Upper lobe of left lung (tissue), 6 donors: ENCODE data around the gene CD8B2. TPM values are rescaled to one million over a fixed set of nuclear protein-coding genes. Genes with fewer than 3 reads are reported as not detected.
A peak's percentile ranks its signal among the peaks of the same experiment; 100 is the strongest.
"Not testable (repeated sequence)": the region's sequence is repeated elsewhere in the genome, so short reads cannot be mapped to it uniquely, and the experiment has no call there.

Experiments used
- ATAC-seq, 2 donors: fragments of 200-7000 bp; cut with Tn5 transposase; one replicate each; pipeline ENCODE4 v1.9.1; 2022; ENCODE audit warnings: mild to moderate bottlenecking in 2 of 2, moderate library complexity in 2 of 2; ENCODE audit not compliant: low FRiP score in 2 of 2
- DNase-seq, 2 donors: peaks; one replicate each; pipeline ENCODE4 v3.0.0-alpha.2; 2019 to 2020
- H3K27ac ChIP-seq, 4 donors: fragments of 200-600 bp; sonication (generic); one replicate each; pipeline ENCODE4 v1.5.1; 2016 to 2019
- H3K27me3 ChIP-seq, 4 donors: fragments of 200-600 bp; sonication (generic); one replicate each; pipeline ENCODE4 v1.5.1; 2017 to 2019
- H3K36me3 ChIP-seq, 4 donors: fragments of 200-600 bp; sonication (generic); one replicate each; pipeline ENCODE4 v1.5.1; 2016 to 2019
- H3K4me1 ChIP-seq, 4 donors: fragments of 200-600 bp; sonication (generic); one replicate each; pipeline ENCODE4 v1.5.1; 2018 to 2019
- H3K4me3 ChIP-seq, 4 donors: fragments of 200-600 bp; sonication (generic); one replicate each; pipeline ENCODE4 v1.5.1; 2017 to 2019; ENCODE audit warnings: mild to moderate bottlenecking in 2 of 4, moderate library complexity in 1 of 4
- H3K9me3 ChIP-seq, 4 donors: fragments of 200-600 bp; sonication (generic); one replicate each; pipeline ENCODE4 v1.5.1; 2018 to 2019
- EP300 ChIP-seq, 4 donors: sonication (generic); formaldehyde crosslinking; IDR thresholded peaks; one replicate each; pipeline ENCODE4 v1.5.1; 2017; ENCODE audit warnings: antibody characterized with exemption in 4 of 4, control low read depth in 2 of 4
- POLR2AphosphoS5 ChIP-seq, 2 donors: sonication (generic); formaldehyde crosslinking; IDR thresholded peaks; one replicate each; pipeline ENCODE4 v1.5.1; 2017; ENCODE audit warnings: antibody characterized with exemption in 2 of 2
- WGBS, 2 donors: methylation state at CpG; one replicate each; pipeline ENCODE4 v1.1.5; 2017 to 2018; 5-methylcytosine and 5-hydroxymethylcytosine counted together
- total RNA-seq, 6 donors: library from RNA; depleted of rRNA in 4 of 6; stranded (reverse); fragments of >200 nt in 4 of 6; gene quantifications; one replicate each; pipeline versions ENCODE4 v1.1.0 to v1.2.1, GENCODE V29; 2016 to 2021
- donor health status: DM: no; HTN: no; CAD: no; lungs with moderate emphysema.
- donor health status: DM: no; HTN: yes; CAD: no; lungs with severe emphysema.

CD8B2 gene
- total RNA-seq, 6 donors from 2014 or later, result 0.30 TPM; not detected in 5

DNA sequence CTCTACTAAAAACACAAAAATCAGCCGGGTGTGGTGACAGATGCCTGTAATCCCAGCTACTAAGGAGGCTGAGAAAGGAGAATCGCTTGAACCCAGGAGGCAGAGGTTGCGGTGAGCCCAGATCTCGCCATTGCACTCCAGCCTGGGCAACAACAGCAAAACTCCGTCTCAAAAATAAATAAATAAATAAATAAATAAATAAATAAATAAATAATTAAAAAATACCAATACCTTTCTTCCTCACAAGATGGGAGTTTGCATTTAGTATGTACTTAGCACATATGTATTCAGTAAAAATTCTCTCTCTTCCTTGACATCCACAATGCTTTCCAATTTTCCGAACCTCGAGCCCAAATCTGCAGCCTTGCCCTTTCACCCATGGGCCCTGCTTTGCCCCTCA lies 13.2 kb downstream of the CD8B2 start:
- H3K27me3 ChIP-seq, H3K9me3 ChIP-seq, DNase-seq, H3K4me3 ChIP-seq, ATAC-seq, H3K36me3 ChIP-seq, H3K4me1 ChIP-seq, H3K27ac ChIP-seq: not testable (repeated sequence)
- WGBS, 2 donors, result 87% methylated on average over 6 of the region's 7 CpGs

GRCh38 chr2:106502351-106502750 lies 15.2 kb downstream of the CD8B2 start:
- H3K27me3 ChIP-seq, ATAC-seq, H3K36me3 ChIP-seq, H3K27ac ChIP-seq, H3K9me3 ChIP-seq, H3K4me1 ChIP-seq, H3K4me3 ChIP-seq: not testable (repeated sequence)
- DNase-seq, result peak in 1 of 2 donors; percentile 13
- 90 to 91% methylated on average over 5 to 8 of the region's 8 CpGs for WGBS, 2 donors

GRCh38 chr2:106504192-106504591 lies 17.0 kb downstream of the CD8B2 start:
- 91 to 93% methylated on average over 5 to 6 of the region's 11 CpGs for WGBS, 2 donors
- H3K4me3 ChIP-seq, H3K27ac ChIP-seq, H3K9me3 ChIP-seq, H3K27me3 ChIP-seq, H3K4me1 ChIP-seq, H3K36me3 ChIP-seq: not testable (repeated sequence)
- DNase-seq (peak in 1 of 2 donors; percentile 26), ATAC-seq (peak in 1 of 2 donors; percentile 7)

DNA sequence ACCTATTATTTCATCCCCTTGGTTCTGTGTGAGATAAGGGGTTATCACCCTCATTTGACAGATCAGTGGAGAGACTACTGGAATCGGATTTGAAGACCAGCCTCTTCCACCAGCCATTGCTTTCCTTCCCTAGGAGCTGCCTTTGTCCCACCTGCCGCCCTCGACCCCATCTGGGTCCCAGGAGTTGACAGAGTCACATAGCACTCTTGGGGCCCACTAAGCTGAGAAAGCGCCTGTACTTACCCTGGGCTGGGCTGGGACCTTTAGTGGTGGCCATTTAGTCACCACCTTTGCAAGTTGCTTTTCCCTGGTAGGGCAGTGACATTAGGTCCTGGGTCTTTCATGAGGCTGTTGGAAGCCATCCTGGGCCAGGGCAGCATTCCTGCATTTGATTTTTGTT lies 17.6 kb downstream of the CD8B2 start:
- H3K27me3 ChIP-seq, H3K9me3 ChIP-seq, ATAC-seq, H3K4me3 ChIP-seq, DNase-seq, H3K27ac ChIP-seq, H3K4me1 ChIP-seq, H3K36me3 ChIP-seq: not testable (repeated sequence)
- WGBS, 2 donors, result 90% methylated on average over 4 of the region's 4 CpGs

DNA sequence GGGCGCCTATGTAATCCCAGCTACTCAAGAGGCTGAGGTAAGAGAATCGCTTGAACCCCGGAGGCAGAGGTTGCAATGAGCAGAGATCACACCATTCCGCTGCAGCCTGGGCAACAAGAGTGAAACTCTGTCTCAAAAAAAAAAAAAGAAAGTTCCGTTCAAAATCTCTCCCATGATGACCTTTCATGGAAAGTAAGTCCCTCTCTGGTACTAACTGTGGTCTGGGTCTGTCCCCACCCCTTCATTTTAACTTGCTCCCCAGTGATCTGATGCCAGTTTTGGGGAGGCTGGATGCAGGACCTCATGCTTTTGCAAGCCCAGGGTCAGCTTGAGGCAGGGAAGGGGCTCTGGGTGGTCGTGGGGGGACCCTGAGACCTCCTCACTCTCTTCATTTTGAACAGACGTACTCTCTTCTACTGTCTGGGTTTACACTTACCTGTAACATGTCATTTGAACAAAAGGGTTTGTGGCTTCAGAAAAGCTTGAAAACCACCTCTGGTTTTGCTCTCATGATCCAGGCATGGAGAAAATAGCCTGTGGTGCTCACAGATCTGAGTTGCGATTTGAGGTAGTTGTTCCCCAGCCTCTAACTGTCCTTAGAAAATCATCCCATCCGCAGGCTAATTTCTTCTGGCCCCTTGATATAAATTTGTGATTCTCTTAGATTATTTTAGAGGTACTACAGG lies 19.0 kb downstream of the CD8B2 start:
- H3K4me1 ChIP-seq, H3K9me3 ChIP-seq, H3K27me3 ChIP-seq, H3K36me3 ChIP-seq, H3K4me3 ChIP-seq, ATAC-seq, H3K27ac ChIP-seq, DNase-seq: not testable (repeated sequence)
- WGBS, 2 donors, result 73 to 76% methylated on average over 7 of the region's 9 CpGs

DNA sequence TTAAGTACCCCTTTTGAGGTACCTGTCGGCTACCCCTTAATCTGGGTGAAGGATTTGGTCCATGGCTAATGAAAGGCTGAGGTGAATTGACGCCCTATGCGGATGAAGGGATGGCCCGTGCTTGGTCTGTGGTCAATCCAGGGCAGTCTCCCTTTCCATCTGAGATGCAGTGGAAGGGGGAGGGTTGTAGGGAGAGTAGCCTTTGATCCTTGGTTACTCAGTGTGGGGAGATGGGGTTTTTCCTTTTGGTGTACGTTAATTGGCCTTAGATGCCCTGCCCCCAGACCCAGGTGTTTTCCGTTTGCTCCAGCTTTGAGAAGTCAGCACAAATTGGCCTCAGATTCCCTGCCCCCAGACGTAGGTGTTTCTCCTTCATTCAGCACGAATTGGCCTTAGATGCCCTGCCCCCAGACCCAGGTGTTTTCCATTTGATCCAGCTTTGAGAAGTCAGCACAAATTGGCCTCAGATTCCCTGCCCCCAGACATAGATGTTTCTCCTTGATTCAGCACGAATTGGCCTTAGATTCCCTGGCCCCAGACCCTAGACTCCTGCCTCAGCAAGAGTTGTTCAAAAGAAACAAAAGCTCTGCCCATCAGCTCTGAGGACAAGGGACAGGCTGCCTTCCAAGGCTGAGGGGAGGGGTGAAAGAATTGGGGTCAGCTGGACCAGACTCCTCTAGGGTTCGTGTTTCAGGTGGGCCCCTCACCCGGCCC lies 21.7 kb downstream of the CD8B2 start:
- H3K27ac ChIP-seq, ATAC-seq, H3K4me1 ChIP-seq, H3K27me3 ChIP-seq, DNase-seq, H3K9me3 ChIP-seq, H3K36me3 ChIP-seq, H3K4me3 ChIP-seq: not testable (repeated sequence)
- 74 to 80% methylated on average over 8 to 9 of the region's 11 CpGs for WGBS, 2 donors

DNA sequence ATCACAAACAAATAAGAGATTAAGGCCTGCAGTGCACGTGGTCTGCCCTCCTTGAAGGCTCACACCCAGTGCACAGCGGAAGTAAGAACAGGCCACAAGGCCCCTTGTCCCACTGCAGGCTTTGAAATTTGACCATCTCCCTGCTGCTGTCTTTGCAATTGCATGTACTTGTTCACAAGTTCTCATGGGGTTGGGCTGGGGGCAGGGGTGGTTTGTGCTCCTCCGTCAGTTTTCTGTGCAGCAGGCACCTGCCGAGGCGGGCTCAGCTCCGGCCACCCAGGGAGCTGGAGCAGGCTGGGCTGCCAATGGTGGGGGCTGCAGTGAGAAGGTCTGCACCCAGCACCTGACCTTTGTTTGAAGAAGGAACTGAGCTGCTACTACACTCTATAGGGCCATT lies 22.2 kb downstream of the CD8B2 start:
- H3K27ac ChIP-seq, H3K36me3 ChIP-seq, H3K4me3 ChIP-seq, H3K9me3 ChIP-seq, H3K4me1 ChIP-seq, H3K27me3 ChIP-seq, ATAC-seq: not testable (repeated sequence)
- WGBS, 2 donors, result 86 to 92% methylated on average over 1 to 6 of the region's 6 CpGs
- peak in 1 of 2 donors; percentile 45 for DNase-seq

GRCh38 chr2:106510791-106511190 lies 23.6 kb downstream of the CD8B2 start:
- WGBS, 2 donors, result 70 to 71% methylated on average over 4 of the region's 4 CpGs
- DNase-seq, H3K27ac ChIP-seq: not testable (repeated sequence)

DNA sequence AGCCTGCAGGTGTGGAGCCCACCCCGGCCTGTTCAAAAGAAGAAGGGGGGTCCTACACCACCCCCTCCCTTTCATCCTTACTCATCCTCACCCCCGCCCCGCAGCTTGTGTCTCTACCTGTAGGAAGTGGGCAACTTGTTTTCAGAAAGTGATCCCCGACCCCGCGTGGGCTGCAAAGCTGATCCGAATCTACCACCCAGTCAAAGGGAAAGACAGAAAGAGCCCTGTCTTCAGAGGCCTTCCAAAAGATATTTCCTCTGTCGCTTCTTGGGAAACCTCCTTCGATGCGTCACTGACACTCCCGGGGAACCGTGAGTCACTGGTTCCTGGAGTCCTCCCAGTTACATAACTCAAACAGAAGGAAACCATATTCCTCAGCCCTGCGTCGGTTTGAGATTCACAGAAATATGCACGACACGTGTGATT lies 24.3 kb downstream of the CD8B2 start:
- H3K27ac ChIP-seq, result peak overlapping the region in 2 of 4 donors; percentile 35 to 40
- not testable (repeated sequence) for H3K9me3 ChIP-seq, H3K4me3 ChIP-seq

More at GRCh38 chr2:106510791-106511190, 23.6 kb downstream of the CD8B2 start:
- not testable (repeated sequence) for H3K36me3 ChIP-seq, H3K4me3 ChIP-seq, ATAC-seq, H3K27me3 ChIP-seq, H3K4me1 ChIP-seq, H3K9me3 ChIP-seq

DNA sequence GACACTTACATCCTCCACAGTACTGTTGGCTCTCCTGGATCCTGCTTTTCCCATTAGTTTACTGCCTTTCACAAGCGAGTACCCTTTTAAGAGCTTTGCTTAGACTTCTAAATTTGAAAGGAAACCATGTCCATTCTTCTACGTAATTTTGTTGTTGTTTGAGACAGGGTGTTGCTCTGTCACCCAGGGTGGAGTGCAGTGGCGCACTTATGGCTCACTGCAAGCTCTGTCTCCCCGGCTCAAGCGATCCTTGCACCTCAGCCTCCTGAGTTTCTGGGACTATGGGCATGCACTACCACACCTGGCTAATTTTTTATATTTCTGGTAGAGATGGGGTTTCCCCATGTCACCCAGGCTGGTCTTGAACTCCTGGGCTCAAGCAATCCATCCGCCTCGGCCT lies 24.8 kb downstream of the CD8B2 start:
- peak in 1 of 2 donors; percentile 61 for ATAC-seq
- H3K4me1 ChIP-seq, H3K9me3 ChIP-seq, H3K36me3 ChIP-seq, H3K27me3 ChIP-seq, H3K4me3 ChIP-seq, DNase-seq: not testable (repeated sequence)
- WGBS, 2 donors, result 73 to 83% methylated on average over 7 of the region's 7 CpGs
- H3K27ac ChIP-seq, result peak overlapping the region in 1 of 4 donors; percentile 40

More for the DNA sequence above, 24.3 kb downstream of the CD8B2 start:
- TF ChIP-seq EP300 (IDR thresholded peaks at IDR 0.05), result peak in 3 of 4 donors; percentile 9 to 22 (median 9)
- peak in 1 of 2 donors; percentile 65 for TF ChIP-seq POLR2AphosphoS5 (IDR thresholded peaks at IDR 0.05)
- not testable (repeated sequence) for H3K4me1 ChIP-seq, H3K36me3 ChIP-seq, H3K27me3 ChIP-seq
- peak in 1 of 2 donors; percentile 59 for DNase-seq
- 31 to 55% methylated on average over 4 to 7 of the region's 16 CpGs for WGBS, 2 donors
- ATAC-seq, result peak; percentile 55 to 93

GRCh38 chr2:106513391-106513790 lies 26.2 kb downstream of the CD8B2 start:
- not testable (repeated sequence) for H3K4me3 ChIP-seq, H3K9me3 ChIP-seq, H3K36me3 ChIP-seq, H3K27ac ChIP-seq, DNase-seq, H3K27me3 ChIP-seq, H3K4me1 ChIP-seq
- WGBS, 2 donors, result 73% methylated on average over 4 of the region's 5 CpGs; no CpG with 5 or more reads in 1 of the 2 donors
- ATAC-seq, result peak in 1 of 2 donors; percentile 20

- H3K27me3 ChIP-seq, H3K9me3 ChIP-seq, H3K27ac ChIP-seq, H3K36me3 ChIP-seq, DNase-seq, H3K4me3 ChIP-seq, H3K4me1 ChIP-seq: not testable (repeated sequence)
- WGBS, 2 donors, result 68 to 86% methylated on average over 1 to 3 of the region's 3 CpGs
- peak in 1 of 2 donors; percentile 38 for ATAC-seq
Observed at GRCh38 chr2:106514827-106515226, 27.7 kb downstream of the CD8B2 start.
